GM18873 (cell line): ENCODE measurements around the gene TM9SF2.
"Not testable (repeated sequence)": the region's sequence is repeated elsewhere in the genome, so short reads cannot be mapped to it uniquely, and the experiment has no call there.

Experiments
- ATAC-seq: cut with Tn5 transposase; IDR thresholded peaks from one replicate; pipeline ENCODE4 v1.9.1; 2021; ENCODE audit warnings: mild to moderate bottlenecking, moderate library complexity, moderate number of reproducible peaks; ENCODE audit not compliant: unreplicated experiment, low FRiP score

TM9SF2 gene

GRCh38 chr13:99528547-99528946 lies 27.3 kb downstream of the TM9SF2 start:
- ATAC-seq, result peak; percentile 66

- no peak for ATAC-seq
Measured at GRCh38 chr13:99536023-99536422, 34.8 kb downstream of the TM9SF2 start.

GRCh38 chr13:99540530-99540929 lies 39.3 kb downstream of the TM9SF2 start:
- no peak for ATAC-seq

GRCh38 chr13:99542788-99543406 lies 41.6 kb downstream of the TM9SF2 start:
- peak; percentile 99 for ATAC-seq

- no peak for ATAC-seq
Measured at GRCh38 chr13:99545361-99545760, 44.1 kb downstream of the TM9SF2 start.

GRCh38 chr13:99545979-99546378 lies 44.7 kb downstream of the TM9SF2 start:
- no peak for ATAC-seq

- no peak for ATAC-seq
Measured at GRCh38 chr13:99546878-99547277, 45.6 kb downstream of the TM9SF2 start.

GRCh38 chr13:99548448-99548847 lies 47.2 kb downstream of the TM9SF2 start:
- ATAC-seq, result peak; percentile 69

- no peak for ATAC-seq
Measured at GRCh38 chr13:99553033-99553432, 51.8 kb downstream of the TM9SF2 start.

GRCh38 chr13:99555149-99555548 lies 53.9 kb downstream of the TM9SF2 start:
- ATAC-seq, result no peak

GRCh38 chr13:99556867-99557443 lies 55.7 kb downstream of the TM9SF2 start:
- ATAC-seq, result no peak

- no peak for ATAC-seq
Measured at GRCh38 chr13:99558570-99559180, 57.4 kb downstream of the TM9SF2 start.

- ATAC-seq, result no peak
Measured at GRCh38 chr13:99559560-99559959, 58.3 kb downstream of the TM9SF2 start.

- no peak for ATAC-seq
Measured at GRCh38 chr13:99563404-99563803, 62.1 kb downstream of the TM9SF2 start.

- no peak for ATAC-seq
Measured at GRCh38 chr13:99564386-99564785, 63.1 kb downstream of the TM9SF2 start.

GRCh38 chr13:99565478-99566124 lies 64.3 kb downstream of the TM9SF2 start:
- no peak for ATAC-seq

- ATAC-seq, result no peak
Measured at GRCh38 chr13:99566125-99567083, 65.1 kb downstream of the TM9SF2 start.

- not testable (repeated sequence) for ATAC-seq
Measured at GRCh38 chr13:99568901-99569300, 67.6 kb downstream of the TM9SF2 start.

GRCh38 chr13:99572131-99572530 lies 70.9 kb downstream of the TM9SF2 start:
- no peak for ATAC-seq

- no peak for ATAC-seq
Measured at GRCh38 chr13:99572921-99573320, 71.6 kb downstream of the TM9SF2 start.
